SK-N-SH (cell line): ENCODE measurements around the gene CHST2. TPM values are rescaled to one million over a fixed set of nuclear protein-coding genes. Genes with fewer than 3 reads are reported as not detected.

ENCODE experiments used
- CTCF ChIA-PET: fragments of 300-600, 350-600 bp; formaldehyde crosslinking; extraction: SDS; loops from one replicate; lab custom pipeline; 2021; lab: Yijun Ruan, JAX
- POLR2A ChIA-PET: fragments of 350-600 bp; sonication (Branson Sonifier 250); formaldehyde crosslinking; extraction: SDS; loops from one replicate; lab custom pipeline; 2020; ENCODE audit warnings: antibody characterized with exemption, inconsistent platforms; lab: Yijun Ruan, JAX
- DNase-seq: peaks from one replicate; pipeline ENCODE4 v3.0.0; 2012
- H2AFZ ChIP-seq: fragments of 200-600 bp; sonication (generic); 2 replicates; pipeline ENCODE4 v1.8.1; 2016; ENCODE audit warnings: antibody characterized with exemption, mild to moderate bottlenecking, low read depth
- H3F3A ChIP-seq: fragments of 200-600 bp; sonication (generic); replicated peaks from 2 replicates; pipeline ENCODE3; 2016; ENCODE audit warnings: antibody characterized with exemption, mild to moderate bottlenecking; ENCODE audit not compliant: insufficient read depth
- H3K27ac ChIP-seq, 2 experiments: fragments of 200-500 bp in 1 of 2; fragments of 200-600 bp in 1 of 2; sonication (Bioruptor generic) in 1 of 2; sonication (generic), shearing (Covaris generic) in 1 of 2; 2 replicates each; pipeline versions ENCODE4 v1.5.1 to v1.6.1; 2014 to 2016; ENCODE audit warnings: low read depth in 2 of 2, inconsistent platforms in 1 of 2, low read length in 1 of 2, mild to moderate bottlenecking in 1 of 2, mixed read lengths in 1 of 2
- H3K27me3 ChIP-seq: fragments of 200-600 bp; sonication (generic), shearing (Covaris generic); 2 replicates; pipeline ENCODE4 v1.6.1; 2016; ENCODE audit warnings: mixed run types; ENCODE audit not compliant: insufficient read depth
- H3K36me3 ChIP-seq, 2 experiments: fragments of 200-500 bp in 1 of 2; fragments of 200-600 bp in 1 of 2; sonication (Bioruptor generic) in 1 of 2; sonication (generic) in 1 of 2; replicated peaks in 1 of 2; 2 replicates each; pipeline versions ENCODE3 to v1.5.1; 2014 to 2016; ENCODE audit warnings: low read length in 1 of 2, mild to moderate bottlenecking in 1 of 2; ENCODE audit not compliant: insufficient read depth in 2 of 2, control insufficient read depth in 1 of 2
- H3K4me1 ChIP-seq, 2 experiments: fragments of 200-500 bp in 1 of 2; fragments of 200-600 bp in 1 of 2; sonication (Bioruptor generic) in 1 of 2; sonication (generic), shearing (Covaris generic) in 1 of 2; 2 replicates each; pipeline versions ENCODE4 v1.5.1 to v1.6.1; 2014 to 2016; ENCODE audit warnings: low read depth in 1 of 2, low read length in 1 of 2, mixed run types in 1 of 2; ENCODE audit not compliant: insufficient read depth in 2 of 2, control insufficient read depth in 1 of 2
- H3K4me2 ChIP-seq: fragments of 200-600 bp; sonication (generic), shearing (Covaris generic); 2 replicates; pipeline ENCODE4 v1.6.1; 2017; ENCODE audit warnings: mixed run types
- H3K4me3 ChIP-seq, 2 experiments: fragments of 200-500 bp in 1 of 2; fragments of 200-600 bp in 1 of 2; sonication (Bioruptor generic) in 1 of 2; sonication (generic), shearing (Covaris generic) in 1 of 2; 2 replicates each; pipeline versions ENCODE4 v1.5.1 to v1.8.1; 2014 to 2016; ENCODE audit warnings: low read depth in 2 of 2, inconsistent platforms in 1 of 2, low read length in 1 of 2, mild to moderate bottlenecking in 1 of 2, mixed read lengths in 1 of 2, moderate library complexity in 1 of 2
- H3K79me2 ChIP-seq: fragments of 200-600 bp; sonication (generic); 2 replicates; pipeline ENCODE4 v1.8.1; 2017; ENCODE audit warnings: mild to moderate bottlenecking; ENCODE audit not compliant: insufficient read depth
- H3K9ac ChIP-seq: fragments of 200-600 bp; sonication (generic); 2 replicates; pipeline ENCODE4 v1.6.1; 2017; ENCODE audit warnings: mixed run types
- H3K9me2 ChIP-seq: fragments of 200-600 bp; sonication (generic); 2 replicates; pipeline ENCODE4 v1.6.1; 2017; ENCODE audit warnings: mixed run types
- H3K9me3 ChIP-seq: fragments of 200-600 bp; sonication (generic); 2 replicates; pipeline ENCODE4 v1.6.1; 2017; ENCODE audit warnings: mixed run types, mild to moderate bottlenecking, moderate library complexity
- H4K20me1 ChIP-seq: fragments of 200-600 bp; sonication (generic); 2 replicates; pipeline ENCODE4 v1.6.1; 2017; ENCODE audit warnings: mild to moderate bottlenecking, mixed run types; ENCODE audit not compliant: insufficient read depth
- FOXJ3 ChIP-seq: sonication (generic); formaldehyde crosslinking; IDR thresholded peaks from 2 replicates; pipeline ENCODE4 v1.5.1; 2020; ENCODE audit warnings: mild to moderate bottlenecking, missing genetic modification reagents
- FOXM1 ChIP-seq: IDR thresholded peaks from 2 replicates; pipeline ENCODE4 v1.4.0; 2012; ENCODE audit warnings: low read depth, mild to moderate bottlenecking
- GATA2 ChIP-seq: sonication (generic); formaldehyde crosslinking; IDR thresholded peaks from 2 replicates; pipeline ENCODE4 v1.5.0; 2020; ENCODE audit warnings: mild to moderate bottlenecking, missing genetic modification reagents
- NRF1 ChIP-seq: IDR thresholded peaks from 2 replicates; pipeline ENCODE4 v1.6.1; 2012; ENCODE audit warnings: low read depth, mild to moderate bottlenecking, low read length
- RXRA ChIP-seq: IDR thresholded peaks from 2 replicates; pipeline ENCODE4 v1.4.0; 2012; ENCODE audit warnings: low read depth, mild to moderate bottlenecking, borderline replicate concordance
- SIN3A ChIP-seq: IDR thresholded peaks from 2 replicates; pipeline ENCODE4 v1.6.1; 2012; ENCODE audit warnings: low read depth, mild to moderate bottlenecking, low read length, moderate library complexity, borderline replicate concordance
- SMC3 ChIP-seq: IDR thresholded peaks from 2 replicates; pipeline ENCODE4 v1.6.1; 2012; ENCODE audit warnings: low read depth, low read length, improper control_type of control experiment
- TCF12 ChIP-seq: IDR thresholded peaks from 2 replicates; pipeline ENCODE4 v1.4.0; 2012
- USF1 ChIP-seq: IDR thresholded peaks from 2 replicates; pipeline ENCODE4 v1.4.0; 2012; ENCODE audit warnings: low read depth, borderline replicate concordance
- USF2 ChIP-seq: fragments of 150-350 bp; IDR thresholded peaks from 2 replicates; pipeline ENCODE4 v1.6.1; 2017; ENCODE audit warnings: antibody characterized with exemption, low read length, low read depth, borderline replicate concordance
- WGBS: methylation state at CpG from one replicate; pipeline ENCODE4 v1.1.6; 2017; ENCODE audit warnings: low lambda C conversion rate; 5-methylcytosine and 5-hydroxymethylcytosine counted together
- polyA plus RNA-seq, 3 experiments: library from polyadenylated mRNA; depleted of rRNA; stranded (reverse); fragments of >200 nt; gene quantifications; 2 replicates each; pipeline ENCODE4 v1.2.3, GENCODE V29; 2012

Gene CHST2
- polyA plus RNA-seq, 1 of the 3 experiments (the other 2 are of a cell fraction), result 1.6 TPM

- Histone ChIP-seq H3K4me1 (no peaks in the 10 kb centered on the region), H3K9me3 (no peaks in the 10 kb centered on the region), H3K27ac (no peak overlapping the region), H3K79me2 (no peaks in the 10 kb centered on the region), H2AFZ (no peak overlapping the region), H4K20me1 (no peaks in the 10 kb centered on the region), H3F3A (no peaks in the 10 kb centered on the region), H3K9me2 (0 out of 2 replicates have a peak, but pooled peaks cover 2% of the 10 kb centered on the region), H3K9ac (no peak overlapping the region), H3K4me2 (no peak overlapping the region), H3K27me3 (peaks cover 52% of the 10 kb centered on the region), H3K4me3 (no peak overlapping the region), H3K36me3 (no peaks in the 10 kb centered on the region)
- DNase-seq, result no peak
- no peak for TF ChIP-seq SMC3
- no peak for TF ChIP-seq GATA2 (CRISPR knock-in tag)
- TF ChIP-seq USF1, result no peak
- no peak for TF ChIP-seq RXRA
- WGBS, result 30% methylated on average over 5 of the region's 5 CpGs
- CTCF ChIA-PET, result interaction anchor here (0.7 kb wide), 1 partner anchor 51 kb away, joined by 4 read pairs; no protein-coding TSS in a partner anchor
- POLR2A ChIA-PET, result no interaction called here
These were observed 9.2 kb upstream of the CHST2 start for GRCh38 chr3:143110371-143110770.

DNA sequence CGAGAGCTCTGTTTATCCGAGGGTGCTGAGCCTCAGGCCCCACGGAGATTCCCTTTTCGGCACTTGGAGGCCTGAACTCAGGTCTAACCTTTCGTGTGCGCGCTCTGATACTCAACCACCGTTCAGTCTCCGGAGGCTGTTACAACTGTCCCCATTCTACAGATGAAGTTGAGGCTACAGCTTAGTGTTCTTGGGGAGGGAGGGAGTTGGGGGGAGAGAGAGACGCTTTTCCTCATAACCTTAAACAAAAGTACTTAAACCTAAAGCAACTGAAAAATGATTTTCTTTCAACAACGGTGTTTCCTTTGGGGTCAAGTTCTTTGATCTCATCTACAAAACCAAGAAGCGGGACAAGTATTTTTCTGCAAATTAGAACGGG, 952 bp upstream of the CHST2 start:
- ChIA-PET POLR2A (no interaction called here), CTCF (no interaction called here)
- Histone ChIP-seq H3K4me1 (peaks cover 0 to 3% of the 10 kb centered on the region in 2 experiments; a peak in 1 of 4 replicates), H3F3A (peaks cover 3% of the 10 kb centered on the region), H3K79me2 (no peaks in the 10 kb centered on the region), H3K4me3 (peak overlapping the region; percentile 61 to 99; a peak in 3 of 4 replicates), H3K9ac (no peak overlapping the region), H3K9me3 (no peaks in the 10 kb centered on the region), H3K36me3 (no peaks in the 10 kb centered on the region), H3K9me2 (no peaks in the 10 kb centered on the region), H3K27me3 (peaks cover 41% of the 10 kb centered on the region; the same call in 1 of the 2 replicates)
- DNase-seq, result no peak
- WGBS, result 50% methylated on average over 13 of the region's 13 CpGs
- TF ChIP-seq TCF12 (no peak), USF2 (no peak), GATA2 (CRISPR knock-in tag) (no peak), SIN3A (no peak), FOXM1 (no peak), NRF1 (no peak), FOXJ3 (CRISPR knock-in tag) (no peak), SMC3 (no peak)
- TF ChIP-seq, all 33 proteins: peak for 0
- Histone ChIP-seq H3K27ac (no peak overlapping the region), H4K20me1 (no peaks in the 10 kb centered on the region), H2AFZ (peak overlapping the region; percentile 98), H3K4me2 (peak overlapping the region; percentile 99)
